OCI-LY1 (cell line): Measurements from ENCODE around the gene SLC30A10.

Experiments used
- H2AFZ ChIP-seq: fragments of 200-600 bp; sonication (generic), shearing (Covaris generic); 2 replicates; pipeline ENCODE4 v1.6.0; 2014; ENCODE audit warnings: antibody characterized with exemption, mild to moderate bottlenecking, low read length
- H3F3A ChIP-seq: fragments of 200-600 bp; sonication (generic), shearing (Covaris generic); 2 replicates; pipeline ENCODE4 v1.6.0; 2014; ENCODE audit warnings: mild to moderate bottlenecking, antibody characterized with exemption, low read length, moderate library complexity; ENCODE audit not compliant: insufficient read depth
- H3K27ac ChIP-seq: fragments of 200-600 bp; sonication (generic); 2 replicates; pipeline ENCODE4 v1.5.1; 2014; ENCODE audit warnings: low read length, mixed run types, mild to moderate bottlenecking, low read depth; ENCODE audit not compliant: poor library complexity, severe bottlenecking
- H3K27me3 ChIP-seq: fragments of 200-600 bp; sonication (generic); 2 replicates; pipeline ENCODE4 v1.6.0; 2014; ENCODE audit warnings: antibody characterized with exemption, mild to moderate bottlenecking, low read length, moderate library complexity; ENCODE audit not compliant: insufficient read depth
- H3K36me3 ChIP-seq: fragments of 200-600 bp; sonication (generic); 2 replicates; pipeline ENCODE4 v1.6.1; 2014; ENCODE audit warnings: mild to moderate bottlenecking, antibody characterized with exemption, low read length, moderate library complexity, mixed read lengths; ENCODE audit not compliant: insufficient read depth
- H3K4me1 ChIP-seq: fragments of 200-600 bp; sonication (generic); 2 replicates; pipeline ENCODE4 v1.5.1; 2014; ENCODE audit warnings: mild to moderate bottlenecking, low read length, moderate library complexity; ENCODE audit not compliant: insufficient read depth, severe bottlenecking
- H3K4me2 ChIP-seq: fragments of 200-600 bp; sonication (generic), shearing (Covaris generic); 2 replicates; pipeline ENCODE4 v1.6.1; 2014; ENCODE audit warnings: low read length
- H3K4me3 ChIP-seq: fragments of 200-600 bp; sonication (generic); 2 replicates; pipeline ENCODE4 v1.5.1; 2014; ENCODE audit warnings: low read length, low read depth, mild to moderate bottlenecking, mixed read lengths; ENCODE audit not compliant: poor library complexity, severe bottlenecking
- H3K79me2 ChIP-seq: fragments of 200-600 bp; shearing (Covaris generic); 2 replicates; pipeline ENCODE4 v1.6.1; 2016; ENCODE audit warnings: mixed run types, low read length, mixed read lengths; ENCODE audit not compliant: insufficient read depth
- H3K9ac ChIP-seq: fragments of 200-600 bp; sonication (generic), shearing (Covaris generic); 2 replicates; pipeline ENCODE4 v1.6.1; 2014; ENCODE audit warnings: mild to moderate bottlenecking, low read length, mixed read lengths
- H3K9me2 ChIP-seq: fragments of 200-600 bp; sonication (generic), shearing (Covaris generic); 2 replicates; pipeline ENCODE4 v1.6.1; 2014; ENCODE audit warnings: low read depth, mild to moderate bottlenecking, low read length, mixed read lengths
- H3K9me3 ChIP-seq: fragments of 200-600 bp; shearing (Covaris generic); 2 replicates; pipeline ENCODE4 v1.6.1; 2014; ENCODE audit warnings: low read length, mixed read lengths
- H4K20me1 ChIP-seq: fragments of 200-600 bp; sonication (generic), shearing (Covaris generic); 2 replicates; pipeline ENCODE4 v1.6.0; 2016; ENCODE audit warnings: mild to moderate bottlenecking, low read length; ENCODE audit not compliant: insufficient read depth
- EZH2 ChIP-seq: fragments of 200-600 bp; sonication (generic), shearing (Covaris generic); IDR thresholded peaks from 2 replicates; pipeline ENCODE4 v1.8.0; 2017; ENCODE audit warnings: borderline replicate concordance, mixed run types, mild to moderate bottlenecking, antibody characterized with exemption, low read length, moderate library complexity, mixed read lengths
- TF ChIP-seq, protein P1 (sequence below): fragments of 200-600 bp; sonication (generic), shearing (Covaris generic); IDR thresholded peaks from 2 replicates; pipeline ENCODE4 v1.5.1; 2017; ENCODE audit warnings: mild to moderate bottlenecking, antibody characterized with exemption, low read length, moderate library complexity, mixed read lengths

The SLC30A10 gene

GRCh38 chr1:219961684-219962083 lies 33.3 kb upstream of the SLC30A10 start:
- H3K9me2 ChIP-seq: no peaks in the 10 kb centered on the region
- H3F3A ChIP-seq: no peaks in the 10 kb centered on the region
- H2AFZ ChIP-seq: no peak overlapping the region

GRCh38 chr1:219959540-219960203 lies 31.3 kb upstream of the SLC30A10 start:
- Histone ChIP-seq H3K27ac (no peak overlapping the region), H3K9me3 (no peaks in the 10 kb centered on the region), H3K4me3 (no peak overlapping the region), H4K20me1 (no peaks in the 10 kb centered on the region), H3K27me3 (no peaks in the 10 kb centered on the region), H3K4me2 (no peak overlapping the region), H2AFZ (no peak overlapping the region), H3K4me1 (no peaks in the 10 kb centered on the region), H3K36me3 (no peaks in the 10 kb centered on the region), H3K9me2 (no peaks in the 10 kb centered on the region), H3K9ac (no peak overlapping the region), H3K79me2 (no peaks in the 10 kb centered on the region), H3F3A (no peaks in the 10 kb centered on the region)
- TF ChIP-seq EZH2: no peak
- TF ChIP-seq, protein P1, sequence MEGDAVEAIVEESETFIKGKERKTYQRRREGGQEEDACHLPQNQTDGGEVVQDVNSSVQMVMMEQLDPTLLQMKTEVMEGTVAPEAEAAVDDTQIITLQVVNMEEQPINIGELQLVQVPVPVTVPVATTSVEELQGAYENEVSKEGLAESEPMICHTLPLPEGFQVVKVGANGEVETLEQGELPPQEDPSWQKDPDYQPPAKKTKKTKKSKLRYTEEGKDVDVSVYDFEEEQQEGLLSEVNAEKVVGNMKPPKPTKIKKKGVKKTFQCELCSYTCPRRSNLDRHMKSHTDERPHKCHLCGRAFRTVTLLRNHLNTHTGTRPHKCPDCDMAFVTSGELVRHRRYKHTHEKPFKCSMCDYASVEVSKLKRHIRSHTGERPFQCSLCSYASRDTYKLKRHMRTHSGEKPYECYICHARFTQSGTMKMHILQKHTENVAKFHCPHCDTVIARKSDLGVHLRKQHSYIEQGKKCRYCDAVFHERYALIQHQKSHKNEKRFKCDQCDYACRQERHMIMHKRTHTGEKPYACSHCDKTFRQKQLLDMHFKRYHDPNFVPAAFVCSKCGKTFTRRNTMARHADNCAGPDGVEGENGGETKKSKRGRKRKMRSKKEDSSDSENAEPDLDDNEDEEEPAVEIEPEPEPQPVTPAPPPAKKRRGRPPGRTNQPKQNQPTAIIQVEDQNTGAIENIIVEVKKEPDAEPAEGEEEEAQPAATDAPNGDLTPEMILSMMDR: no peak

More at GRCh38 chr1:219961684-219962083, 33.3 kb upstream of the SLC30A10 start:
- Histone ChIP-seq H3K27ac (no peak overlapping the region), H3K79me2 (no peaks in the 10 kb centered on the region), H3K36me3 (no peaks in the 10 kb centered on the region), H3K4me1 (no peaks in the 10 kb centered on the region), H3K9me3 (no peaks in the 10 kb centered on the region), H3K4me2 (no peak overlapping the region), H4K20me1 (no peaks in the 10 kb centered on the region), H3K4me3 (no peak overlapping the region), H3K27me3 (no peaks in the 10 kb centered on the region), H3K9ac (no peak overlapping the region)
- no peak for TF ChIP-seq EZH2
- TF ChIP-seq, protein P1: no peak

DNA sequence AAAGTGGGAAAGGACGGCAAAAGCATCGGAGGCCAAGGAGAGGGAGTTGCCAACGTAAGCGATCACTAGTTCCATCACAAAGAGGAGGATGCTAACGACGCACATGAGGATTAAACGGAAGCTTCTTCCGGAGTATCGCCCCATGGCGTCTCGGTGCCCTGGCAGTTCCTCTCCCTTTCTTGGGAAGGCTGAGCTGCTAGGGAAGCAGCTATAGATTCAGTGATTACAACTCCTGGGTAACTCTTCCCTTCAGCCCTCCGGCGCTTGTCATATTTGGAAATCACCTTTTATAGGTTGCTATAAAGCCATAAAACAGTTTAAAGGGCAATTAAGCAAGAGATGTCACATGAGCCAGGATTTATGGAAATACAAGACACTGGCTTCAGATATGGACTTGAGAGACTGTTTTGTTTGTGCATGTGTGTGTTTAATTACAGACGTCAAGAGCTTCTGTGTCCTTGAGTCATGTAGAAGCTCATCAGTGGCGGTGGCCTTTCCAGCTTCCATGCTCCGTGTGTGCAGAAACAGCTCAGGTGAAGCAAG lies 30.6 kb upstream of the SLC30A10 start:
- no peak overlapping the region for H3K27ac ChIP-seq
- no peaks in the 10 kb centered on the region for H3K27me3 ChIP-seq
- H3K4me2 ChIP-seq: no peak overlapping the region
- H3K9me3 ChIP-seq: no peaks in the 10 kb centered on the region
- no peak overlapping the region for H3K4me3 ChIP-seq
- H3K9me2 ChIP-seq: no peaks in the 10 kb centered on the region
- no peaks in the 10 kb centered on the region for H3K4me1 ChIP-seq
- no peak overlapping the region for H3K9ac ChIP-seq
- H4K20me1 ChIP-seq: no peaks in the 10 kb centered on the region
- H2AFZ ChIP-seq: no peak overlapping the region
- no peaks in the 10 kb centered on the region for H3F3A ChIP-seq
- no peaks in the 10 kb centered on the region for H3K79me2 ChIP-seq
- no peak for TF ChIP-seq EZH2
- TF ChIP-seq, protein P1: no peak
- H3K36me3 ChIP-seq: no peaks in the 10 kb centered on the region
